Measurements from ENCODE around the gene HACD2. TPM values are rescaled to one million over a fixed set of nuclear protein-coding genes. Genes with fewer than 3 reads are reported as not detected.
"Not testable (repeated sequence)": the region's sequence is repeated elsewhere in the genome, so short reads cannot be mapped to it uniquely, and the experiment has no call there.

Gene HACD2
- total and polyA plus RNA-seq, 10 of the 15 experiments (the other 5 are each of a cell fraction or from before 2014, with no cell fraction given), result 9.1 to 30.0 (median 18.8) TPM

- Histone ChIP-seq H3K36me3 (ENCODE audit: control insufficient read depth in 2 of 2, insufficient read depth in 2 of 2, low read length in 1 of 2) (no peaks in the 10 kb centered on the region; a peak in 1 of 4 replicates), H3K9me3 (replicated peaks; ENCODE audit: control insufficient read depth, insufficient read depth, low read length) (no peaks in the 10 kb centered on the region), H3K4me2 (ENCODE audit: control insufficient read depth, insufficient read depth) (no peak overlapping the region), H4K20me1 (ENCODE audit: control insufficient read depth, insufficient read depth) (no peaks in the 10 kb centered on the region), H3K27me3 (replicated peaks in 1 of 2; ENCODE audit: control insufficient read depth in 2 of 2, insufficient read depth in 2 of 2, low read length in 1 of 2) (no peaks in the 10 kb centered on the region), H3K79me2 (ENCODE audit: control insufficient read depth, insufficient read depth, low read length) (no peaks in the 10 kb centered on the region; the same call in 1 of the 2 replicates), H3K9ac (ENCODE audit: control insufficient read depth, insufficient read depth, low read length) (no peak overlapping the region), H3K27ac (ENCODE audit: control insufficient read depth, insufficient read depth) (no peak overlapping the region), H3K4me1 (ENCODE audit: control insufficient read depth, insufficient read depth, low read length) (peaks cover 6% of the 10 kb centered on the region), H2AFZ (ENCODE audit: control insufficient read depth, low read depth, low read length) (no peak overlapping the region), H3K4me3 (no peak overlapping the region)
- intact Hi-C loops (cut with micrococcal nuclease; ENCODE audit: unreplicated experiment) (no loop called here), in situ Hi-C loops (cut with MboI) (no loop called here)
- ATAC-seq, result no peak
- CTCF ChIA-PET, result interaction anchor here (1.1 kb wide), 1 partner anchor 287 kb away, joined by 3 read pairs; no protein-coding TSS in a partner anchor
- 98% methylated on average over 2 of the region's 2 CpGs for WGBS (ENCODE audit: insufficient coverage, insufficient replicate concordance, low lambda C conversion rate, missing lambda C conversion rate)
- no TSS peak for BruUV-seq (replicated peaks)
- no peak for FAIRE-seq
- TF ChIP-seq BRCA1 (IDR thresholded peaks at IDR 0.05; ENCODE audit: low read depth, low read length) (no peak), FOXK2 (IDR thresholded peaks at IDR 0.05) (no peak), RAD21 (IDR thresholded peaks at IDR 0.05; ENCODE audit: insufficient read depth, low read depth, low read length) (no peak), RFX5 (IDR thresholded peaks at IDR 0.05; ENCODE audit: low read depth, low read length) (no peak), PAX8 (IDR thresholded peaks at IDR 0.05) (no peak), STAT3 (IDR thresholded peaks at IDR 0.05; ENCODE audit: low read depth, low read length) (no peak), TCF3 (IDR thresholded peaks at IDR 0.05; ENCODE audit: borderline replicate concordance, insufficient read depth, low read depth, low read length) (no peak), E2F4 (IDR thresholded peaks at IDR 0.05; ENCODE audit: low read depth, low read length) (no peak), CHD4 (IDR thresholded peaks at IDR 0.05) (no peak), PML (IDR thresholded peaks at IDR 0.05; ENCODE audit: low read length) (no peak), RUNX3 (IDR thresholded peaks at IDR 0.05; ENCODE audit: low read length) (no peak), MYB (IDR thresholded peaks at IDR 0.05; ENCODE audit: borderline replicate concordance, low read depth, low read length) (no peak)
- no peak for DNase-seq (ENCODE audit: low read depth, low spot score)
- POLR2A ChIA-PET, result no interaction called here
- RAD21 ChIA-PET (ENCODE audit: unreplicated experiment), result no interaction called here
- SMC1A ChIA-PET (ENCODE audit: uncharacterized antibody, unreplicated experiment), result no interaction called here
Measured at GRCh38 chr3:123613543-123613942, 28.7 kb upstream of the HACD2 start.

- H2AFZ ChIP-seq (ENCODE audit: control insufficient read depth, low read depth, low read length); CTCF ChIA-PET; H4K20me1 ChIP-seq (ENCODE audit: control insufficient read depth, insufficient read depth); ATAC-seq; H3K27me3 ChIP-seq (replicated peaks in 1 of 2; ENCODE audit: control insufficient read depth in 2 of 2, insufficient read depth in 2 of 2, low read length in 1 of 2); H3K9me3 ChIP-seq (replicated peaks; ENCODE audit: control insufficient read depth, insufficient read depth, low read length); H3K36me3 ChIP-seq (ENCODE audit: control insufficient read depth in 2 of 2, insufficient read depth in 2 of 2, low read length in 1 of 2); in situ Hi-C loops (cut with MboI); RAD21 ChIA-PET (ENCODE audit: unreplicated experiment); H3K79me2 ChIP-seq (ENCODE audit: control insufficient read depth, insufficient read depth, low read length); POLR2A ChIA-PET; H3K4me2 ChIP-seq (ENCODE audit: control insufficient read depth, insufficient read depth); H3K27ac ChIP-seq (ENCODE audit: control insufficient read depth, insufficient read depth); H3K4me3 ChIP-seq; SMC1A ChIA-PET (ENCODE audit: uncharacterized antibody, unreplicated experiment); intact Hi-C loops (cut with micrococcal nuclease; ENCODE audit: unreplicated experiment); FAIRE-seq; H3K9ac ChIP-seq (ENCODE audit: control insufficient read depth, insufficient read depth, low read length); H3K4me1 ChIP-seq (ENCODE audit: control insufficient read depth, insufficient read depth, low read length); BruUV-seq (replicated peaks); DNase-seq (ENCODE audit: low read depth, low spot score): not testable (repeated sequence)
- 98% methylated on average over 7 of the region's 7 CpGs for WGBS (ENCODE audit: insufficient coverage, insufficient replicate concordance, low lambda C conversion rate, missing lambda C conversion rate)
Measured at GRCh38 chr3:123611674-123612073, 26.8 kb upstream of the HACD2 start.
